Measurements from ENCODE around the gene RBBP4. TPM values are rescaled to one million over a fixed set of nuclear protein-coding genes. Genes with fewer than 3 reads are reported as not detected.

RBBP4 gene
- total and polyA plus RNA-seq, 2 of the 13 experiments (the other 11 are each of a cell fraction or from before 2014, with no cell fraction given): 64.4 to 166 TPM

DNA sequence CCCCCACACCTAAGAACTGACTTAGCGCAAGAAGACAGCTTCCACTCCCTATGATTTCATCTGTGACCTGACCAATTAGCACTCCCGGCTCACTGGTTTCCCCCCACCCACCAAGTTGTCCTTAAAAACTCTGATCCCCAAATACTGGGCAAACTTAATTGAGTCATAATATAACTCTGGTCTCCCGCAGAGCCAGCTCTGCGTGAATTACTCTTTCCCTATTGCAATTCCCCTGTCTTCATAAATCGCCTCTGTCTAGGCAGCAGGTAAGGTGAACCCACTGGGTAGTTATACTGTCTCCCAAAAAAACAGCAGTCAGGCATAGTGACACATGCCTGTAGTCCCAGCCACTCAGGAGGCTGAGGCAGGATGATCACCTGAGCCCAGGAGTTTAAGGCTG, 37.5 kb upstream of the RBBP4 start:
- ATAC-seq (no peak), DNase-seq (ENCODE audit: low spot score) (no peak), FAIRE-seq (no peak)
- WGBS (ENCODE audit: low lambda C conversion rate): 98% methylated on average over 5 of the region's 5 CpGs
- in situ Hi-C loops (cut with HindIII; ENCODE audit: extremely low pct_ligation_motif_present, low pct_unique_long_range_greater_than_20kb) (no loop called here), intact Hi-C loops (cut with micrococcal nuclease; ENCODE audit: unreplicated experiment) (no loop called here)
- no peak overlapping the region for H3K4me3 ChIP-seq (replicated peaks in 1 of 3; ENCODE audit: insufficient read depth in 1 of 3, low read depth in 2 of 3, low read length in 3 of 3)
- CTCF ChIA-PET (ENCODE audit: low intra/inter-chr PET ratio, low total read pairs): no interaction called here
- H3K9me3 ChIP-seq (ENCODE audit: low read length): no peaks in the 10 kb centered on the region
- no TSS peak for BruUV-seq (replicated peaks)
- no peak overlapping the region for H3K27ac ChIP-seq (ENCODE audit: extremely low read length, insufficient read depth, low read length)
- no peaks in the 10 kb centered on the region for H3K36me3 ChIP-seq (replicated peaks in 1 of 2; ENCODE audit: control insufficient read depth in 1 of 2, insufficient read depth in 2 of 2, low read length in 2 of 2)
- POLR2A ChIA-PET: interaction anchor here (0.7 kb wide), 1 partner anchor 74 kb away, joined by 3 read pairs; no protein-coding TSS in a partner anchor
- no peaks in the 10 kb centered on the region; a peak in 1 of 5 replicates for H3K27me3 ChIP-seq (ENCODE audit: control insufficient read depth in 1 of 2, insufficient read depth in 2 of 2, low read length in 2 of 2)
- TF ChIP-seq ZNF138 (CRISPR knock-in tag; IDR thresholded peaks at IDR 0.05; ENCODE audit: low read depth): no peak
- TF ChIP-seq TOE1 (CRISPR knock-in tag; IDR thresholded peaks at IDR 0.05): no peak
- TF ChIP-seq, protein P1, sequence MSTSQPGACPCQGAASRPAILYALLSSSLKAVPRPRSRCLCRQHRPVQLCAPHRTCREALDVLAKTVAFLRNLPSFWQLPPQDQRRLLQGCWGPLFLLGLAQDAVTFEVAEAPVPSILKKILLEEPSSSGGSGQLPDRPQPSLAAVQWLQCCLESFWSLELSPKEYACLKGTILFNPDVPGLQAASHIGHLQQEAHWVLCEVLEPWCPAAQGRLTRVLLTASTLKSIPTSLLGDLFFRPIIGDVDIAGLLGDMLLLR (CRISPR knock-in tag; IDR thresholded peaks at IDR 0.05): no peak
- TF ChIP-seq ATF7-NPFF (CRISPR knock-in tag; IDR thresholded peaks at IDR 0.05; ENCODE audit: low read depth): no peak
- no peak for TF ChIP-seq NCOA1 (CRISPR knock-in tag; IDR thresholded peaks at IDR 0.05)
- TF ChIP-seq HOXA9 (CRISPR knock-in tag; IDR thresholded peaks at IDR 0.05; ENCODE audit: borderline replicate concordance): no peak
- no peak for TF ChIP-seq DMAP1 (CRISPR knock-in tag; IDR thresholded peaks at IDR 0.05)
- TF ChIP-seq U2AF2 (IDR thresholded peaks at IDR 0.05; ENCODE audit: low read depth, low read length): no peak
- TF ChIP-seq, protein P2, sequence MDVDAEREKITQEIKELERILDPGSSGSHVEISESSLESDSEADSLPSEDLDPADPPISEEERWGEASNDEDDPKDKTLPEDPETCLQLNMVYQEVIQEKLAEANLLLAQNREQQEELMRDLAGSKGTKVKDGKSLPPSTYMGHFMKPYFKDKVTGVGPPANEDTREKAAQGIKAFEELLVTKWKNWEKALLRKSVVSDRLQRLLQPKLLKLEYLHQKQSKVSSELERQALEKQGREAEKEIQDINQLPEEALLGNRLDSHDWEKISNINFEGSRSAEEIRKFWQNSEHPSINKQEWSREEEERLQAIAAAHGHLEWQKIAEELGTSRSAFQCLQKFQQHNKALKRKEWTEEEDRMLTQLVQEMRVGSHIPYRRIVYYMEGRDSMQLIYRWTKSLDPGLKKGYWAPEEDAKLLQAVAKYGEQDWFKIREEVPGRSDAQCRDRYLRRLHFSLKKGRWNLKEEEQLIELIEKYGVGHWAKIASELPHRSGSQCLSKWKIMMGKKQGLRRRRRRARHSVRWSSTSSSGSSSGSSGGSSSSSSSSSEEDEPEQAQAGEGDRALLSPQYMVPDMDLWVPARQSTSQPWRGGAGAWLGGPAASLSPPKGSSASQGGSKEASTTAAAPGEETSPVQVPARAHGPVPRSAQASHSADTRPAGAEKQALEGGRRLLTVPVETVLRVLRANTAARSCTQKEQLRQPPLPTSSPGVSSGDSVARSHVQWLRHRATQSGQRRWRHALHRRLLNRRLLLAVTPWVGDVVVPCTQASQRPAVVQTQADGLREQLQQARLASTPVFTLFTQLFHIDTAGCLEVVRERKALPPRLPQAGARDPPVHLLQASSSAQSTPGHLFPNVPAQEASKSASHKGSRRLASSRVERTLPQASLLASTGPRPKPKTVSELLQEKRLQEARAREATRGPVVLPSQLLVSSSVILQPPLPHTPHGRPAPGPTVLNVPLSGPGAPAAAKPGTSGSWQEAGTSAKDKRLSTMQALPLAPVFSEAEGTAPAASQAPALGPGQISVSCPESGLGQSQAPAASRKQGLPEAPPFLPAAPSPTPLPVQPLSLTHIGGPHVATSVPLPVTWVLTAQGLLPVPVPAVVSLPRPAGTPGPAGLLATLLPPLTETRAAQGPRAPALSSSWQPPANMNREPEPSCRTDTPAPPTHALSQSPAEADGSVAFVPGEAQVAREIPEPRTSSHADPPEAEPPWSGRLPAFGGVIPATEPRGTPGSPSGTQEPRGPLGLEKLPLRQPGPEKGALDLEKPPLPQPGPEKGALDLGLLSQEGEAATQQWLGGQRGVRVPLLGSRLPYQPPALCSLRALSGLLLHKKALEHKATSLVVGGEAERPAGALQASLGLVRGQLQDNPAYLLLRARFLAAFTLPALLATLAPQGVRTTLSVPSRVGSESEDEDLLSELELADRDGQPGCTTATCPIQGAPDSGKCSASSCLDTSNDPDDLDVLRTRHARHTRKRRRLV (CRISPR knock-in tag; IDR thresholded peaks at IDR 0.05): no peak
- no peak for TF ChIP-seq ATAD3A (CRISPR knock-in tag; IDR thresholded peaks at IDR 0.05)
- TF ChIP-seq ZNF234 (CRISPR knock-in tag; conservative IDR thresholded peaks at IDR 0.05): no peak
- no peak for TF ChIP-seq ZNF225 (CRISPR knock-in tag; IDR thresholded peaks at IDR 0.05)
- H2AFZ ChIP-seq (ENCODE audit: low read length): no peak overlapping the region
- no peak overlapping the region for H3K9ac ChIP-seq (ENCODE audit: insufficient read depth, low read depth, low read length)
- no peaks in the 10 kb centered on the region for H4K20me1 ChIP-seq (ENCODE audit: insufficient read depth, low read length)
- no peak overlapping the region for H3K4me2 ChIP-seq (ENCODE audit: low read depth, low read length)
- H3K79me2 ChIP-seq (ENCODE audit: insufficient read depth, low read length): no peaks in the 10 kb centered on the region
- peaks cover 15% of the 10 kb centered on the region for H3K4me1 ChIP-seq (ENCODE audit: insufficient read depth, low read length)
